H9 (cell line): ENCODE data around the gene MLLT3. TPM values are rescaled to one million over a fixed set of nuclear protein-coding genes. Genes with fewer than 3 reads are reported as not detected.

Source experiments
- DNase-seq: peaks from one replicate; pipeline ENCODE4 v3.0.0-alpha.2; 2017
- H2AFZ ChIP-seq: one replicate; pipeline ENCODE4 v1.6.1; 2013; ENCODE audit warnings: mild to moderate bottlenecking, low read length, control low read depth, moderate library complexity
- H2AK5ac ChIP-seq: 2 replicates; pipeline ENCODE4 v1.6.1; 2013; ENCODE audit warnings: low read length, control low read depth, mixed read lengths; ENCODE audit not compliant: insufficient read length
- H2BK120ac ChIP-seq: one replicate; pipeline ENCODE4 v1.6.1; 2013; ENCODE audit warnings: low read depth, mild to moderate bottlenecking, low read length, control low read depth, inconsistent platforms; ENCODE audit not compliant: poor library complexity, severe bottlenecking
- H2BK12ac ChIP-seq: 2 replicates; pipeline ENCODE4 v1.6.1; 2013; ENCODE audit warnings: low read length, control low read depth, mixed read lengths, low read depth; ENCODE audit not compliant: insufficient read length
- H2BK15ac ChIP-seq: 2 replicates; pipeline ENCODE4 v1.6.1; 2013; ENCODE audit warnings: low read depth, low read length, control low read depth
- H2BK20ac ChIP-seq: one replicate; pipeline ENCODE4 v1.6.1; 2013; ENCODE audit warnings: low read depth, mild to moderate bottlenecking, low read length, control low read depth, inconsistent platforms; ENCODE audit not compliant: poor library complexity, severe bottlenecking
- H2BK5ac ChIP-seq: 2 replicates; pipeline ENCODE4 v1.6.1; 2013; ENCODE audit warnings: low read length, control low read depth, mixed read lengths; ENCODE audit not compliant: insufficient read length
- H3K14ac ChIP-seq: 2 replicates; pipeline ENCODE4 v1.6.1; 2013; ENCODE audit warnings: low read length, control low read depth; ENCODE audit not compliant: insufficient read depth
- H3K18ac ChIP-seq: 2 replicates; pipeline ENCODE4 v1.6.1; 2013; ENCODE audit warnings: low read depth, mild to moderate bottlenecking, mixed read lengths, low read length, control low read depth; ENCODE audit not compliant: insufficient read length
- H3K23ac ChIP-seq: 2 replicates; pipeline ENCODE4 v1.6.1; 2013; ENCODE audit warnings: low read length, control low read depth, mixed read lengths, low read depth; ENCODE audit not compliant: insufficient read length
- H3K23me2 ChIP-seq: 2 replicates; pipeline ENCODE4 v1.6.1; 2013; ENCODE audit warnings: low read depth, mild to moderate bottlenecking, mixed read lengths, low read length, control low read depth; ENCODE audit not compliant: insufficient read length, poor library complexity, severe bottlenecking
- H3K27ac ChIP-seq: 2 replicates; pipeline ENCODE4 v1.5.1; 2013; ENCODE audit warnings: low read length, control low read depth, mixed read lengths, low read depth; ENCODE audit not compliant: insufficient read length
- H3K27me3 ChIP-seq: 2 replicates; pipeline ENCODE4 v1.6.1; 2013; ENCODE audit warnings: low read length, control low read depth, inconsistent platforms; ENCODE audit not compliant: insufficient read depth
- H3K4ac ChIP-seq: 2 replicates; pipeline ENCODE4 v1.6.1; 2013; ENCODE audit warnings: low read depth, mild to moderate bottlenecking, control low read depth, inconsistent platforms, low read length, moderate library complexity
- H3K4me1 ChIP-seq: 2 replicates; pipeline ENCODE4 v1.6.1; 2013; ENCODE audit warnings: low read length, control low read depth, inconsistent platforms; ENCODE audit not compliant: insufficient read depth
- H3K4me2 ChIP-seq: 2 replicates; pipeline ENCODE4 v1.6.1; 2013; ENCODE audit warnings: low read length, control low read depth, mixed read lengths; ENCODE audit not compliant: insufficient read length, insufficient read depth
- H3K56ac ChIP-seq: 2 replicates; pipeline ENCODE4 v1.6.1; 2013; ENCODE audit warnings: low read depth, mild to moderate bottlenecking, mixed read lengths, low read length, control low read depth; ENCODE audit not compliant: insufficient read length
- H3K79me1 ChIP-seq: 2 replicates; pipeline ENCODE4 v1.6.1; 2013; ENCODE audit warnings: low read depth, mild to moderate bottlenecking, moderate library complexity, low read length, control low read depth, inconsistent platforms; ENCODE audit not compliant: insufficient read depth, poor library complexity, severe bottlenecking
- H3K79me2 ChIP-seq: 2 replicates; pipeline ENCODE4 v1.6.1; 2013; ENCODE audit warnings: low read length, control low read depth, inconsistent platforms; ENCODE audit not compliant: insufficient read depth
- H3K9ac ChIP-seq: 2 replicates; pipeline ENCODE4 v1.6.1; 2013; ENCODE audit warnings: low read length, control low read depth, mixed read lengths; ENCODE audit not compliant: insufficient read length; ENCODE audit errors: extremely low read depth
- H3K9me3 ChIP-seq: one replicate; pipeline ENCODE4 v1.6.1; 2013; ENCODE audit warnings: low read depth, low read length, inconsistent platforms; ENCODE audit not compliant: control insufficient read depth
- H3T11ph ChIP-seq: one replicate; pipeline ENCODE4 v1.6.1; 2013; ENCODE audit warnings: mild to moderate bottlenecking, low read length, control low read depth, inconsistent platforms
- H4K20me1 ChIP-seq: one replicate; pipeline ENCODE4 v1.6.1; 2013; ENCODE audit not compliant: control insufficient read depth, insufficient read length, insufficient read depth
- H4K5ac ChIP-seq: 2 replicates; pipeline ENCODE4 v1.6.1; 2013; ENCODE audit warnings: low read depth, mild to moderate bottlenecking, mixed read lengths, low read length, control low read depth; ENCODE audit not compliant: insufficient read length
- H4K8ac ChIP-seq: replicated peaks from 2 replicates; pipeline ENCODE4 v1.6.1; 2013; ENCODE audit warnings: low read length, control low read depth, mixed read lengths, low read depth; ENCODE audit not compliant: insufficient read length
- H4K91ac ChIP-seq: 2 replicates; pipeline ENCODE4 v1.6.1; 2013; ENCODE audit warnings: low read depth, mild to moderate bottlenecking, moderate library complexity, mixed read lengths, low read length, control low read depth; ENCODE audit not compliant: insufficient read length
- H3K27ac Mint-ChIP-seq, 3 experiments: 2 replicates in 2 of 3; 3 replicates in 1 of 3; pipeline ENCODE4 v1.8.0; 2020 to 2021; ENCODE audit warnings: mixed read lengths in 3 of 3, mild to moderate bottlenecking in 1 of 3, moderate library complexity in 1 of 3
- H3K27me3 Mint-ChIP-seq: 2 replicates; pipeline ENCODE4 v1.8.0; 2021; ENCODE audit warnings: low read depth, mild to moderate bottlenecking, moderate library complexity, mixed read lengths
- H3K36me3 Mint-ChIP-seq, 3 experiments: 2 replicates in 2 of 3; 3 replicates in 1 of 3; pipeline ENCODE4 v1.8.0; 2020 to 2021; ENCODE audit warnings: low read depth in 3 of 3, mixed read lengths in 3 of 3; ENCODE audit not compliant: insufficient read depth in 1 of 3
- H3K4me1 Mint-ChIP-seq, 2 experiments: 2 replicates each; pipeline ENCODE4 v1.8.0; 2020; ENCODE audit warnings: mixed read lengths in 2 of 2
- H3K4me3 Mint-ChIP-seq, 2 experiments: 2 replicates in 1 of 2; 3 replicates in 1 of 2; pipeline ENCODE4 v1.8.0; 2020 to 2021; ENCODE audit warnings: mild to moderate bottlenecking in 2 of 2, mixed read lengths in 2 of 2, moderate library complexity in 1 of 2
- H3K9me3 Mint-ChIP-seq, 2 experiments: 2 replicates in 1 of 2; 3 replicates in 1 of 2; pipeline ENCODE4 v1.8.0; 2020; ENCODE audit warnings: mild to moderate bottlenecking in 2 of 2, mixed read lengths in 2 of 2, moderate library complexity in 1 of 2
- CTCF ChIP-seq: fragments of 200-600 bp; sonication (generic); conservative IDR thresholded peaks from 3 replicates; pipeline ENCODE4 v1.8.0; 2021; ENCODE audit warnings: antibody characterized with exemption, mild to moderate bottlenecking
- WGBS: extraction: QIAGEN DNeasy Blood & Tissue Kit; methylation state at CpG from one replicate; pipeline ENCODE4 v1.1.7; 2013; ENCODE audit warnings: missing lambda C conversion rate, low lambda C conversion rate, mixed read lengths; ENCODE audit not compliant: insufficient read length; ENCODE audit errors: extremely low coverage; 5-methylcytosine and 5-hydroxymethylcytosine counted together
- total RNA-seq: library from RNA; stranded (reverse); gene quantifications from 2 replicates; pipeline ENCODE4 v1.2.1, GENCODE V29; 2021

MLLT3 gene
- total RNA-seq, 1 experiment from 2014 or later, result 3.9 TPM

GRCh38 chr9:20570756-20571155, 51.5 kb downstream of the MLLT3 start:
- no peaks in the 10 kb centered on the region for H3K79me2 ChIP-seq
- Mint-ChIP-seq H3K27ac (no peak overlapping the region), H3K27me3 (no peaks in the 10 kb centered on the region), H3K9me3 (no peaks in the 10 kb centered on the region; a peak in 1 of 5 replicates), H3K4me3 (no peak overlapping the region), H3K36me3 (no peaks in the 10 kb centered on the region), H3K4me1 (no peaks in the 10 kb centered on the region)
- no peak overlapping the region for H2BK5ac ChIP-seq
- no peak overlapping the region for H3K18ac ChIP-seq
- DNase-seq, result no peak
- H3K23me2 ChIP-seq, result no peaks in the 10 kb centered on the region
- no peak overlapping the region for H2AK5ac ChIP-seq
- H3K79me1 ChIP-seq, result no peaks in the 10 kb centered on the region
- no peak overlapping the region for H2BK20ac ChIP-seq
- H3K9me3 ChIP-seq, result no peaks in the 10 kb centered on the region
- H4K20me1 ChIP-seq, result no peaks in the 10 kb centered on the region
- no peak overlapping the region for H2AFZ ChIP-seq
- H2BK120ac ChIP-seq, result no peak overlapping the region
- no peak overlapping the region for H4K91ac ChIP-seq
- H2BK12ac ChIP-seq, result no peak overlapping the region
- no peak for TF ChIP-seq CTCF
- H3K4me1 ChIP-seq, result no peaks in the 10 kb centered on the region
- no peak overlapping the region for H3K4me2 ChIP-seq
- no peak overlapping the region for H4K8ac ChIP-seq
- no peak overlapping the region for H3K14ac ChIP-seq
- no peak overlapping the region for H3T11ph ChIP-seq
- H2BK15ac ChIP-seq, result no peak overlapping the region
- no peak overlapping the region for H4K5ac ChIP-seq
- no peaks in the 10 kb centered on the region for H3K27me3 ChIP-seq
- H3K56ac ChIP-seq, result no peak overlapping the region
- H3K4ac ChIP-seq, result no peak overlapping the region
- H3K23ac ChIP-seq, result no peak overlapping the region
- no peak overlapping the region for H3K9ac ChIP-seq
- H3K27ac ChIP-seq, result no peak overlapping the region
- WGBS, result no CpG with 5 or more reads among the region's 1 CpG
